Immature natural killer cell (primary cell): ENCODE measurements around the gene TP63. TPM values are rescaled to one million over a fixed set of nuclear protein-coding genes. Genes with fewer than 3 reads are reported as not detected.

Experiments
- DNase-seq, 3 donors: peaks; one replicate each; pipeline ENCODE4 v3.0.0; 2022; ENCODE audit warnings: mixed read lengths in 1 of 3
- H3K27ac Mint-ChIP-seq, 6 donors: one replicate each; pipeline ENCODE4 v1.8.0; 2020; ENCODE audit warnings: mixed read lengths in 6 of 6, mild to moderate bottlenecking in 5 of 6, inconsistent platforms in 4 of 6, moderate library complexity in 3 of 6
- H3K27me3 Mint-ChIP-seq, 3 donors: one replicate each; pipeline ENCODE4 v1.8.0; 2020 to 2021; ENCODE audit warnings: low read depth in 3 of 3, mild to moderate bottlenecking in 3 of 3, mixed read lengths in 3 of 3, moderate library complexity in 3 of 3, inconsistent platforms in 1 of 3
- H3K36me3 Mint-ChIP-seq, 3 donors: one replicate each; pipeline ENCODE4 v1.8.0; 2020; ENCODE audit warnings: mixed read lengths in 3 of 3, inconsistent platforms in 2 of 3, mild to moderate bottlenecking in 2 of 3
- H3K4me1 Mint-ChIP-seq, 2 donors: one replicate each; pipeline ENCODE4 v1.8.0; 2020; ENCODE audit warnings: inconsistent platforms in 2 of 2, mild to moderate bottlenecking in 2 of 2, mixed read lengths in 2 of 2, moderate library complexity in 1 of 2
- H3K4me3 Mint-ChIP-seq, 5 donors: one replicate each; pipeline ENCODE4 v1.8.0; 2020; ENCODE audit warnings: mild to moderate bottlenecking in 5 of 5, mixed read lengths in 5 of 5, inconsistent platforms in 3 of 5, moderate library complexity in 3 of 5
- H3K9me3 Mint-ChIP-seq, 6 donors: one replicate each; pipeline ENCODE4 v1.8.0; 2020; ENCODE audit warnings: mild to moderate bottlenecking in 6 of 6, mixed read lengths in 6 of 6, inconsistent platforms in 4 of 6, moderate library complexity in 3 of 6
- polyA plus RNA-seq, 3 donors: library from polyadenylated mRNA; unstranded; fragments of 300-500 nt; fragmentation: Illumina TruSeq; gene quantifications; one replicate each; pipeline ENCODE4 v1.2.3, GENCODE V29; 2021

The TP63 gene
- polyA plus RNA-seq, 3 donors from 2014 or later, result not detected

- Mint-ChIP-seq H3K36me3 (no peaks in the 10 kb centered on the region), H3K9me3 (peaks cover 0 to 5% (median 0%) of the 10 kb centered on the region in 6 donors), H3K27ac (no peak overlapping the region), H3K27me3 (peaks cover 0 to 2% (median 0%) of the 10 kb centered on the region in 3 donors), H3K4me1 (no peaks in the 10 kb centered on the region), H3K4me3 (no peak overlapping the region)
- DNase-seq, result no peak
These were observed 210.4 kb downstream of the TP63 start for GRCh38 chr3:189841473-189842205.

DNA sequence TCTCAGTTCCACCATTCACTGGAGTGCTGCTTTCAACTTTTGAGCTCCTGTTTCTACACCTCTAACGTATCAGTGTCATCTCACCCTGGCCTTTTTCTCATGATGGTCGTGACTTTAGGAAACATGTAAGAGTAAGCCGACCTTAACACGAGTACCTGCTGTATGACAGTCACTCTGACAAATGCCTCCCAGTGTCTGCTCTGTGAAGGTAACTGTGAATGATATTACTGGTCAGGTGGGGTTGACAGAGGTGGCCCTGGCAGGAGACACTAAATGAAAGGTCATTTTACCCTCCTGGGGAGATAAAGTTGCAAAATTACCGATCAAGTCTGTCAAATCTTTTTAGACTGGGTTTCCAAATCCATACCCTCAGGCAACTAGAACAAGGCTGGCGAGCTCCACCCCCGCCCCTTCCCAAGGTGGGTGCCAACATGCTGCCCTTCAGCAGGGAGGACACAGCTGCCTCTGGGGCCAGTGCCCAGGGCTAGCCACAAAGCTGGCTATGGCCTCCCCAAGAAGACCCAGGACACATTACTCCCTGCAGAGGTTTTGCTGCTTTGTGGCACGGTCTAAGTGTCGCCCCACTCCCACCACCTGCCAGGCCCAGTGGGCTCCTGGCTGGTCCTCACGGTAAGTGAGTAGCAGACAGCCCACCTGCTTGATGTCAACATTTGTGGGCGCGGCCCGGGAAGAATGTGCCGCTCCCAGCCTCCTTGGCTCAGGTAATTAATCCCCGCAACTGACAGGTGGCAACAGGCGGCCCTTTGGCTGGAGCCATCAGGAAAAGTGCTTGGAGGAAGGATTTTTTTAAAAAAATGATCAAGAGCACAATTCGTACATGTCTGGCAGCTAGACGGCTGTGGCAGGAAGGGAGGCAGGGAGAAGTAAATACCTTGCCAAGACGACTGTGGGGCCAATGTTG, 211.8 kb downstream of the TP63 start:
- Mint-ChIP-seq H3K4me1 (no peaks in the 10 kb centered on the region), H3K27me3 (peaks cover 0 to 2% (median 0%) of the 10 kb centered on the region in 3 donors), H3K9me3 (peaks cover 0 to 5% (median 0%) of the 10 kb centered on the region in 6 donors), H3K4me3 (no peak overlapping the region), H3K36me3 (no peaks in the 10 kb centered on the region), H3K27ac (no peak overlapping the region)
- no peak for DNase-seq

GRCh38 chr3:189845069-189845468, 213.9 kb downstream of the TP63 start:
- no peaks in the 10 kb centered on the region for H3K36me3 Mint-ChIP-seq
- no peak overlapping the region for H3K27ac Mint-ChIP-seq
- H3K4me3 Mint-ChIP-seq, result no peak overlapping the region
- no peak for DNase-seq
- no peaks in the 10 kb centered on the region for H3K4me1 Mint-ChIP-seq
- peaks cover 0 to 5% (median under 1%) of the 10 kb centered on the region in 6 donors for H3K9me3 Mint-ChIP-seq
- H3K27me3 Mint-ChIP-seq, result peaks cover 0 to 2% (median 0%) of the 10 kb centered on the region in 3 donors

DNA sequence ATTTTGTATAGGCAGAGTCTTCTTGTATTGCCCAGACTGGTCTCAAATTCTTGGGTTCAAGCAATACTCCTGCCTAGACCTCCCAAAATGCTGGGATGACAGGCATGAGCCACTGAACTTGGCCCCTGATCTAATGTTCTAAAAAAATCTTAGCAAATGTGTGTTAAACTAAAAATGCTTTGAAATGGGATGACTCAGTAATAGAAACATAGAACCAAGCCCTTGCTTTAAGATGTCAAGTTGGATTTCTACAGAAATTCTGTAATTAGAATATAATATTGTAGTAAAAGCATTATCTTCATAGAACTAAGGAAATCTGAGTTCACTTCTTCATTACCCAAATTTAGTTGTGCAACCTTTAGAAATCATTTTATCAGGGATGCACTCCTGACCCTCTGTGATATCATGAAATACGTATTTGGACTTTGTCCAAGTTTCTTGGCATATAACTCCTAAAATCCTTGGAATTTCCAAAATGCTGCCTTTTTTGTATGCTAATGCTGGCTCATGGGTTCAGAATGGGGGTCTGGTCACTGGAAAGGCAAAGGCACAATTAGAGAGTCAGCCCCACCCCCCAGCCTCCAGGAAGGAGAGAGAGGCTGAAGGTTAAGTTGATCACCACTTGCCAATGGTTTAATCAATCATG, 217.3 kb downstream of the TP63 start:
- Mint-ChIP-seq H3K4me3 (no peak overlapping the region), H3K36me3 (no peaks in the 10 kb centered on the region), H3K27ac (no peak overlapping the region), H3K27me3 (peaks cover 0 to 5% (median 4%) of the 10 kb centered on the region in 3 donors), H3K9me3 (peaks cover 0 to 4% (median 2%) of the 10 kb centered on the region in 6 donors), H3K4me1 (no peaks in the 10 kb centered on the region)
- DNase-seq, result no peak

- Mint-ChIP-seq H3K36me3 (no peaks in the 10 kb centered on the region), H3K4me3 (no peak overlapping the region), H3K9me3 (peaks cover 0 to 4% (median 2%) of the 10 kb centered on the region in 6 donors), H3K27me3 (peaks cover 0 to 5% (median 4%) of the 10 kb centered on the region in 3 donors), H3K4me1 (no peaks in the 10 kb centered on the region), H3K27ac (no peak overlapping the region)
- no peak for DNase-seq
These were observed 218.1 kb downstream of the TP63 start for GRCh38 chr3:189849262-189849661.

GRCh38 chr3:189851682-189852081, 220.5 kb downstream of the TP63 start:
- Mint-ChIP-seq H3K4me1 (no peaks in the 10 kb centered on the region), H3K9me3 (peaks cover 0 to 16% (median 2%) of the 10 kb centered on the region in 6 donors), H3K27me3 (peaks cover 2 to 5% (median 3%) of the 10 kb centered on the region in 3 donors), H3K4me3 (no peak overlapping the region), H3K27ac (no peak overlapping the region), H3K36me3 (no peaks in the 10 kb centered on the region)
- DNase-seq, result no peak

GRCh38 chr3:189853906-189854305, 222.7 kb downstream of the TP63 start:
- no peak for DNase-seq
- Mint-ChIP-seq H3K27ac (no peak overlapping the region), H3K36me3 (no peaks in the 10 kb centered on the region), H3K9me3 (peaks cover 0 to 16% (median 2%) of the 10 kb centered on the region in 6 donors), H3K27me3 (peaks cover 2 to 5% (median 3%) of the 10 kb centered on the region in 3 donors), H3K4me1 (no peaks in the 10 kb centered on the region), H3K4me3 (no peak overlapping the region)

DNA sequence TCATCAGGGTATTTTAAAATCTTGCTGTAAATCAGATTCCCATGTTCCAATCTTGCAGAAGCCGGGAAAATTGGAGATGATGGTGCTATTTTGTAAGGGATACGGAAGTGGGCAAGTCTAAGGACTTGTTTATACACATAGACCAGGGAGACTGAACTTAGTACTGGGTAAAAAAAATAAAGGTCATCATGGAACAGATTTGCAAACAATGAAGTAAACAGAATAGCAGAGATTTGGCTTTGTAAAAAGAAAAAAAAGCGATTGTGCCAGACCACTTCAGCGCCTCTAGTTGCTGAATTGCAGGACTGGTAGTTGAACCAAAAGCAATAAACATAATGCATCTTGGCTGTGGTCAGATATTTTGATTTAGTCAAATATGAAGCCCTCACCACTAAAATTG, 229.1 kb downstream of the TP63 start:
- Mint-ChIP-seq H3K36me3 (no peaks in the 10 kb centered on the region), H3K4me1 (no peaks in the 10 kb centered on the region), H3K27ac (no peak overlapping the region), H3K9me3 (peaks cover 0 to 10% (median 1%) of the 10 kb centered on the region in 6 donors), H3K4me3 (no peak overlapping the region), H3K27me3 (peaks cover 0 to 3% (median 0%) of the 10 kb centered on the region in 3 donors)
- no peak for DNase-seq

GRCh38 chr3:189862385-189862998, 231.3 kb downstream of the TP63 start:
- Mint-ChIP-seq H3K27ac (no peak overlapping the region), H3K36me3 (no peaks in the 10 kb centered on the region), H3K9me3 (peaks cover 0 to 5% (median under 1%) of the 10 kb centered on the region in 6 donors), H3K4me3 (no peak overlapping the region), H3K27me3 (no peaks in the 10 kb centered on the region), H3K4me1 (no peaks in the 10 kb centered on the region)
- no peak for DNase-seq

DNA sequence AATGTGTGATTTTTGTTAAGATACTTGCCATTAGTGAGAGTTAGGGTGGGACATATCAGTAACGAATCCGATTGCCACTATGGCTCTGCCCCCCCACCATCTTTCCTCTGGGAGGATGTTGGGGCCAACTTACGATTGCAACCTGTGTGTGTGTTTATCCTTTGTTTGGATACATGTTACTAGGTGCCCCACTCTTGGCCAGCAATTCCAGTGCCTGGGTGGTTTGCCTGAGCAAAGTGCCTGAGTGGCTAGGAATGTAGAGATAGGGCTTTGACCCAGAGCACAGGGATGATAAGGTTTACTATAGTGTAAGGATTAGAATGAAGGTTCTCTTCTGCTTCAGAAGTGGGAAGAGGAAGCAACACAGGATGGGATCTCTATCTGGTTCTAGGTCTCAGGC, 231.8 kb downstream of the TP63 start:
- H3K4me3 Mint-ChIP-seq, result no peak overlapping the region
- no peak overlapping the region for H3K27ac Mint-ChIP-seq
- no peaks in the 10 kb centered on the region for H3K36me3 Mint-ChIP-seq
- H3K9me3 Mint-ChIP-seq, result peaks cover 0 to 7% (median 2%) of the 10 kb centered on the region in 6 donors
- H3K4me1 Mint-ChIP-seq, result no peaks in the 10 kb centered on the region
- no peak for DNase-seq
- no peaks in the 10 kb centered on the region for H3K27me3 Mint-ChIP-seq

DNA sequence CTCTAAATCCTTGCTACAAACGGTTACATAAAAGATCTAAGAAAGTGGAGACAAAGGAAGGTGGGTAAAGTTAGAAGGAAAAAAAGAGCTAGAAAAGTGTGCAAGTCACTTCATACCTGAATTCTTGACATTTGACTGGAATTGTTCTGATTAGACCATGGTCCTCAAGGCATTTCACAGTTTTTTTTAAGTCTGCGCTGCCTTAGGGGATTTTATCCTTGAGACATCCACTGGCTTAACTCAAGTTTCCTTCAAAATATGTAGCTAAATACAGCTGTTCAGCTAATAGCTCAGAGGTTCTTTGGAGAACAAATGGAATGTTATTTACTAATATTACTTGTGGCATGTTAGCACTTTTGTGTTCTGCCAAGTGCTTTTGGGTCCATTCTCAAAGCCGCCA, 236.9 kb downstream of the TP63 start:
- Mint-ChIP-seq H3K4me3 (no peak overlapping the region), H3K27me3 (no peaks in the 10 kb centered on the region), H3K36me3 (no peaks in the 10 kb centered on the region), H3K9me3 (peaks cover 0 to 9% (median 0%) of the 10 kb centered on the region in 6 donors), H3K27ac (no peak overlapping the region), H3K4me1 (no peaks in the 10 kb centered on the region)
- DNase-seq, result no peak

- no peaks in the 10 kb centered on the region for H3K27me3 Mint-ChIP-seq
- no peak overlapping the region for H3K27ac Mint-ChIP-seq
- H3K9me3 Mint-ChIP-seq, result peaks cover 0 to 9% (median 0%) of the 10 kb centered on the region in 6 donors
- DNase-seq, result no peak
- H3K4me3 Mint-ChIP-seq, result no peak overlapping the region
- H3K36me3 Mint-ChIP-seq, result no peaks in the 10 kb centered on the region
- no peaks in the 10 kb centered on the region for H3K4me1 Mint-ChIP-seq
These were observed 238.0 kb downstream of the TP63 start for GRCh38 chr3:189869165-189869564.

- DNase-seq, result no peak
- no peak overlapping the region for H3K4me3 Mint-ChIP-seq
- peaks cover 0 to 1% (median 0%) of the 10 kb centered on the region in 3 donors for H3K27me3 Mint-ChIP-seq
- H3K36me3 Mint-ChIP-seq, result no peaks in the 10 kb centered on the region
- H3K9me3 Mint-ChIP-seq, result peaks cover 0 to 9% (median 0%) of the 10 kb centered on the region in 6 donors
- H3K4me1 Mint-ChIP-seq, result no peaks in the 10 kb centered on the region
- H3K27ac Mint-ChIP-seq, result no peak overlapping the region
These were observed 240.2 kb downstream of the TP63 start for GRCh38 chr3:189871418-189871817.
